Measurements from ENCODE around the gene NCAPD3. TPM values are rescaled to one million over a fixed set of nuclear protein-coding genes. Genes with fewer than 3 reads are reported as not detected.

The NCAPD3 gene
- total and polyA plus RNA-seq, 4 donors, result 14.1 to 35.4 (median 24.2) TPM

GRCh38 chr11:134202661-134203060, 21.1 kb downstream of the NCAPD3 start (continued):
- TF ChIP-seq, protein P1, sequence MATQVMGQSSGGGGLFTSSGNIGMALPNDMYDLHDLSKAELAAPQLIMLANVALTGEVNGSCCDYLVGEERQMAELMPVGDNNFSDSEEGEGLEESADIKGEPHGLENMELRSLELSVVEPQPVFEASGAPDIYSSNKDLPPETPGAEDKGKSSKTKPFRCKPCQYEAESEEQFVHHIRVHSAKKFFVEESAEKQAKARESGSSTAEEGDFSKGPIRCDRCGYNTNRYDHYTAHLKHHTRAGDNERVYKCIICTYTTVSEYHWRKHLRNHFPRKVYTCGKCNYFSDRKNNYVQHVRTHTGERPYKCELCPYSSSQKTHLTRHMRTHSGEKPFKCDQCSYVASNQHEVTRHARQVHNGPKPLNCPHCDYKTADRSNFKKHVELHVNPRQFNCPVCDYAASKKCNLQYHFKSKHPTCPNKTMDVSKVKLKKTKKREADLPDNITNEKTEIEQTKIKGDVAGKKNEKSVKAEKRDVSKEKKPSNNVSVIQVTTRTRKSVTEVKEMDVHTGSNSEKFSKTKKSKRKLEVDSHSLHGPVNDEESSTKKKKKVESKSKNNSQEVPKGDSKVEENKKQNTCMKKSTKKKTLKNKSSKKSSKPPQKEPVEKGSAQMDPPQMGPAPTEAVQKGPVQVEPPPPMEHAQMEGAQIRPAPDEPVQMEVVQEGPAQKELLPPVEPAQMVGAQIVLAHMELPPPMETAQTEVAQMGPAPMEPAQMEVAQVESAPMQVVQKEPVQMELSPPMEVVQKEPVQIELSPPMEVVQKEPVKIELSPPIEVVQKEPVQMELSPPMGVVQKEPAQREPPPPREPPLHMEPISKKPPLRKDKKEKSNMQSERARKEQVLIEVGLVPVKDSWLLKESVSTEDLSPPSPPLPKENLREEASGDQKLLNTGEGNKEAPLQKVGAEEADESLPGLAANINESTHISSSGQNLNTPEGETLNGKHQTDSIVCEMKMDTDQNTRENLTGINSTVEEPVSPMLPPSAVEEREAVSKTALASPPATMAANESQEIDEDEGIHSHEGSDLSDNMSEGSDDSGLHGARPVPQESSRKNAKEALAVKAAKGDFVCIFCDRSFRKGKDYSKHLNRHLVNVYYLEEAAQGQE (IDR thresholded peaks at IDR 0.05), result no peak
- no peak for TF ChIP-seq GABPA (IDR thresholded peaks at IDR 0.05 in 1 of 2, conservative IDR thresholded peaks at IDR 0.05 in 1 of 2)

DNA sequence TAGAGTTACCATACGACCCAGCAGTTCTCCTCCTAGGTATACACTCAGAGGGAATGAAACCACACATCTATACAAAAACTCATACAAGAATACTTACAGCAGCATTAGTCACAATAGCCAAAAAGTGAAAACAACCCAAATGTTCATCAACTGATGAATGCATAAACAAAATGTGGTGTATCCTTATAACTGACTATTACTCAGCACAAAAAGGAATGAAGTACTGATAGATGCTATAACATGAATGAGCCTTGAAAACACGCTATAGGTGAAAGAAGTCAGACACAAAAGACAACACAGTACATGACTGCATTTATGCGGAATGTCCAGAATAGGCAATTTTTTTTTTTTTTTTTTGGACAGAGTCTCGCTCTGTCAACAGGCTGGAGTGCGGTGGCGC, 23.1 kb downstream of the NCAPD3 start:
- peaks cover 15 to 53% (median 41%) of the 10 kb centered on the region in 4 donors for H3K36me3 ChIP-seq (ENCODE audit: control insufficient read depth in 4 of 4, insufficient read depth in 3 of 4, low read depth in 1 of 4, low read length in 3 of 4)
- no peak for DNase-seq (ENCODE audit: low spot score)
- H3K9ac ChIP-seq (ENCODE audit: low read depth in 1 of 2, low read length in 2 of 2), result no peak overlapping the region
- H3K27me3 ChIP-seq (ENCODE audit: control insufficient read depth in 4 of 4, insufficient read depth in 4 of 4, low read length in 3 of 4), result no peaks in the 10 kb centered on the region
- WGBS, result 97% methylated on average over 6 of the region's 6 CpGs
- H3K27ac ChIP-seq (ENCODE audit: low read depth in 1 of 2, low read length in 2 of 2), result no peak overlapping the region
- H3K4me3 ChIP-seq (ENCODE audit: low read depth in 1 of 3, low read length in 3 of 3), result no peak overlapping the region
- H3K4me1 ChIP-seq (ENCODE audit: control insufficient read depth in 4 of 4, insufficient read depth in 4 of 4, low read length in 3 of 4), result no peaks in the 10 kb centered on the region
- no peaks in the 10 kb centered on the region for H3K9me3 ChIP-seq (ENCODE audit: control insufficient read depth in 4 of 4, low read length in 3 of 4)
- TF ChIP-seq YY1 (IDR thresholded peaks at IDR 0.05), result no peak
- TF ChIP-seq, protein P2, sequence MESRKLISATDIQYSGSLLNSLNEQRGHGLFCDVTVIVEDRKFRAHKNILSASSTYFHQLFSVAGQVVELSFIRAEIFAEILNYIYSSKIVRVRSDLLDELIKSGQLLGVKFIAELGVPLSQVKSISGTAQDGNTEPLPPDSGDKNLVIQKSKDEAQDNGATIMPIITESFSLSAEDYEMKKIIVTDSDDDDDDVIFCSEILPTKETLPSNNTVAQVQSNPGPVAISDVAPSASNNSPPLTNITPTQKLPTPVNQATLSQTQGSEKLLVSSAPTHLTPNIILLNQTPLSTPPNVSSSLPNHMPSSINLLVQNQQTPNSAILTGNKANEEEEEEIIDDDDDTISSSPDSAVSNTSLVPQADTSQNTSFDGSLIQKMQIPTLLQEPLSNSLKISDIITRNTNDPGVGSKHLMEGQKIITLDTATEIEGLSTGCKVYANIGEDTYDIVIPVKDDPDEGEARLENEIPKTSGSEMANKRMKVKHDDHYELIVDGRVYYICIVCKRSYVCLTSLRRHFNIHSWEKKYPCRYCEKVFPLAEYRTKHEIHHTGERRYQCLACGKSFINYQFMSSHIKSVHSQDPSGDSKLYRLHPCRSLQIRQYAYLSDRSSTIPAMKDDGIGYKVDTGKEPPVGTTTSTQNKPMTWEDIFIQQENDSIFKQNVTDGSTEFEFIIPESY (IDR thresholded peaks at IDR 0.05), result no peak
- TF ChIP-seq, protein P3, sequence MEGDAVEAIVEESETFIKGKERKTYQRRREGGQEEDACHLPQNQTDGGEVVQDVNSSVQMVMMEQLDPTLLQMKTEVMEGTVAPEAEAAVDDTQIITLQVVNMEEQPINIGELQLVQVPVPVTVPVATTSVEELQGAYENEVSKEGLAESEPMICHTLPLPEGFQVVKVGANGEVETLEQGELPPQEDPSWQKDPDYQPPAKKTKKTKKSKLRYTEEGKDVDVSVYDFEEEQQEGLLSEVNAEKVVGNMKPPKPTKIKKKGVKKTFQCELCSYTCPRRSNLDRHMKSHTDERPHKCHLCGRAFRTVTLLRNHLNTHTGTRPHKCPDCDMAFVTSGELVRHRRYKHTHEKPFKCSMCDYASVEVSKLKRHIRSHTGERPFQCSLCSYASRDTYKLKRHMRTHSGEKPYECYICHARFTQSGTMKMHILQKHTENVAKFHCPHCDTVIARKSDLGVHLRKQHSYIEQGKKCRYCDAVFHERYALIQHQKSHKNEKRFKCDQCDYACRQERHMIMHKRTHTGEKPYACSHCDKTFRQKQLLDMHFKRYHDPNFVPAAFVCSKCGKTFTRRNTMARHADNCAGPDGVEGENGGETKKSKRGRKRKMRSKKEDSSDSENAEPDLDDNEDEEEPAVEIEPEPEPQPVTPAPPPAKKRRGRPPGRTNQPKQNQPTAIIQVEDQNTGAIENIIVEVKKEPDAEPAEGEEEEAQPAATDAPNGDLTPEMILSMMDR (IDR thresholded peaks at IDR 0.05; ENCODE audit: low read depth, low read length, missing input control), result no peak
- TF ChIP-seq, protein P1 (IDR thresholded peaks at IDR 0.05), result no peak
- TF ChIP-seq EGR1 (IDR thresholded peaks at IDR 0.05; ENCODE audit: low read depth in 2 of 2), result no peak
- no peak for TF ChIP-seq NR2F2 (IDR thresholded peaks at IDR 0.05)
- no peak for TF ChIP-seq FOXA1 (IDR thresholded peaks at IDR 0.05)
- TF ChIP-seq JUND (IDR thresholded peaks at IDR 0.05), result no peak
- TF ChIP-seq HNF4A (conservative IDR thresholded peaks at IDR 0.05), result no peak
- no peak for TF ChIP-seq GABPA (IDR thresholded peaks at IDR 0.05 in 1 of 2, conservative IDR thresholded peaks at IDR 0.05 in 1 of 2)
- no peak for TF ChIP-seq RXRA (IDR thresholded peaks at IDR 0.05)
- no peak for TF ChIP-seq SP1 (IDR thresholded peaks at IDR 0.05)
- no peak for TF ChIP-seq RAD21 (IDR thresholded peaks at IDR 0.05)

All from liver (tissue), 9 donors.